GM23338 (cell line): ENCODE results near the gene ENTPD6. TPM values are rescaled to one million over a fixed set of nuclear protein-coding genes. Genes with fewer than 3 reads are reported as not detected.

Experiments used
- ATAC-seq: fragments of 200-7000 bp; cut with Tn5 transposase; 3 replicates; pipeline ENCODE4 v1.9.1; 2020
- DNase-seq: peaks from one replicate; pipeline ENCODE4 v3.0.0-alpha.2; 2015; ENCODE audit warnings: low spot score
- H2AFZ ChIP-seq: fragments of 200-600 bp; sonication (generic); 2 replicates; pipeline ENCODE4 v1.8.0; 2016; ENCODE audit warnings: antibody characterized with exemption, mild to moderate bottlenecking, moderate library complexity
- H3F3A ChIP-seq: fragments of 200-600 bp; sonication (generic); replicated peaks from 2 replicates; pipeline ENCODE4 v1.8.0; 2017; ENCODE audit warnings: antibody characterized with exemption, mixed run types, low read depth
- H3K27ac ChIP-seq: fragments of 200-600 bp; sonication (generic); 2 replicates; pipeline ENCODE4 v1.6.1; 2016; ENCODE audit warnings: low read depth
- H3K27me3 ChIP-seq: fragments of 200-600 bp; sonication (generic); 2 replicates; pipeline ENCODE4 v1.8.0; 2016; ENCODE audit warnings: mild to moderate bottlenecking, mixed run types, moderate library complexity; ENCODE audit not compliant: insufficient read depth
- H3K36me3 ChIP-seq: fragments of 200-600 bp; sonication (generic); 2 replicates; pipeline ENCODE4 v1.8.0; 2016; ENCODE audit warnings: mild to moderate bottlenecking; ENCODE audit not compliant: insufficient read depth
- H3K4me1 ChIP-seq: fragments of 200-600 bp; sonication (generic); 2 replicates; pipeline ENCODE4 v1.8.0; 2016; ENCODE audit warnings: mild to moderate bottlenecking, moderate library complexity; ENCODE audit not compliant: insufficient read depth
- H3K4me2 ChIP-seq: fragments of 200-600 bp; sonication (generic); 2 replicates; pipeline ENCODE4 v1.7.1; 2017; ENCODE audit warnings: mixed run types
- H3K4me3 ChIP-seq: fragments of 200-600 bp; sonication (generic); 2 replicates; pipeline ENCODE4 v1.6.1; 2016; ENCODE audit warnings: mixed run types
- H3K79me2 ChIP-seq: fragments of 200-600 bp; sonication (generic); replicated peaks from 2 replicates; pipeline ENCODE4 v1.8.0; 2017; ENCODE audit warnings: mild to moderate bottlenecking; ENCODE audit not compliant: insufficient read depth
- H3K9me2 ChIP-seq: fragments of 200-600 bp; sonication (generic); 2 replicates; pipeline ENCODE4 v1.8.0; 2017; ENCODE audit not compliant: insufficient read depth
- H4K20me1 ChIP-seq: fragments of 200-600 bp; sonication (generic); replicated peaks from 2 replicates; pipeline ENCODE4 v1.8.0; 2017; ENCODE audit warnings: mild to moderate bottlenecking; ENCODE audit not compliant: insufficient read depth
- H3K27ac Mint-ChIP-seq: 2 replicates; pipeline ENCODE4 v1.8.0; 2020; ENCODE audit warnings: inconsistent platforms, mild to moderate bottlenecking, moderate library complexity, mixed read lengths
- H3K27me3 Mint-ChIP-seq: 3 replicates; pipeline ENCODE4 v1.8.0; 2022; ENCODE audit warnings: low read depth, mild to moderate bottlenecking, moderate library complexity, mixed read lengths, inconsistent platforms; ENCODE audit not compliant: insufficient read depth, poor library complexity
- H3K36me3 Mint-ChIP-seq: 3 replicates; pipeline ENCODE4 v1.8.0; 2021; ENCODE audit warnings: low read depth, mild to moderate bottlenecking, inconsistent platforms, moderate library complexity, mixed read lengths
- H3K4me1 Mint-ChIP-seq: 3 replicates; pipeline ENCODE4 v1.8.0; 2020; ENCODE audit warnings: mild to moderate bottlenecking, inconsistent platforms, mixed read lengths
- H3K4me3 Mint-ChIP-seq: 3 replicates; pipeline ENCODE4 v1.8.0; 2021; ENCODE audit warnings: moderate library complexity, mild to moderate bottlenecking, inconsistent platforms, mixed read lengths
- H3K9me3 Mint-ChIP-seq: 3 replicates; pipeline ENCODE4 v1.8.0; 2020; ENCODE audit warnings: moderate library complexity, mild to moderate bottlenecking, inconsistent platforms, mixed read lengths
- CREB1 ChIP-seq: fragments of 250-450 bp; sonication (Bioruptor Pico); IDR thresholded peaks from 2 replicates; pipeline ENCODE4 v1.5.0; 2020; ENCODE audit warnings: low read depth, mild to moderate bottlenecking, moderate library complexity
- ETS1 ChIP-seq: IDR thresholded peaks from 2 replicates; pipeline ENCODE4 v1.6.1; 2016; ENCODE audit warnings: antibody characterized with exemption
- EZH2 ChIP-seq: fragments of 200-600 bp; sonication (generic); IDR thresholded peaks from one replicate; pipeline ENCODE4 v1.8.0; 2017; ENCODE audit warnings: antibody characterized with exemption, mild to moderate bottlenecking, low read depth; ENCODE audit not compliant: unreplicated experiment
- EZH2phosphoT487 ChIP-seq: fragments of 200-600 bp; sonication (generic); IDR thresholded peaks from one replicate; pipeline ENCODE4 v1.8.1; 2018; ENCODE audit warnings: antibody characterized with exemption; ENCODE audit not compliant: unreplicated experiment
- JUNB ChIP-seq: IDR thresholded peaks from one replicate; pipeline ENCODE4 v1.6.1; 2016; ENCODE audit warnings: antibody characterized with exemption; ENCODE audit not compliant: unreplicated experiment
- NANOG ChIP-seq: IDR thresholded peaks from 2 replicates; pipeline ENCODE4 v1.6.1; 2016; ENCODE audit warnings: antibody characterized with exemption, borderline replicate concordance
- POLR2AphosphoS5 ChIP-seq: IDR thresholded peaks from 2 replicates; pipeline ENCODE4 v1.6.1; 2016; ENCODE audit warnings: antibody characterized with exemption, low read depth
- REST ChIP-seq: IDR thresholded peaks from one replicate; pipeline ENCODE4 v1.6.1; 2018; ENCODE audit warnings: antibody characterized with exemption; ENCODE audit not compliant: unreplicated experiment
- STAT1 ChIP-seq: IDR thresholded peaks from one replicate; pipeline ENCODE4 v1.6.1; 2016; ENCODE audit warnings: antibody characterized with exemption; ENCODE audit not compliant: unreplicated experiment
- ZNF114 ChIP-seq: fragments of 250-450 bp; sonication (Bioruptor Pico); IDR thresholded peaks from 2 replicates; pipeline ENCODE4 v1.5.0; 2020; ENCODE audit warnings: mild to moderate bottlenecking, moderate library complexity
- ZNF331 ChIP-seq: fragments of 250-450 bp; sonication (Bioruptor Pico); IDR thresholded peaks from 2 replicates; pipeline ENCODE4 v1.5.0; 2020; ENCODE audit warnings: low read depth, mild to moderate bottlenecking, moderate library complexity
- polyA plus RNA-seq: library from polyadenylated mRNA; unstranded; fragments of >200 nt; fragmentation: Nextera tagmentation; extraction: Ambion mirVana; gene quantifications from 2 replicates; pipeline ENCODE4 v1.2.1, GENCODE V29; 2016
- total RNA-seq: library from RNA; depleted of rRNA; stranded (reverse); fragments of >200 nt; shearing (Covaris generic); gene quantifications from 2 replicates; pipeline ENCODE4 v1.2.3, GENCODE V29; 2014
- TF ChIP-seq, protein P1 (sequence below), 2 experiments: fragments of 200-600 bp in 1 of 2; sonication (generic) in 1 of 2; conservative IDR thresholded peaks; 2 replicates each; pipeline versions ENCODE4 v1.5.1 to v1.6.1; 2016 to 2017; ENCODE audit warnings: antibody characterized with exemption in 2 of 2, low read depth in 2 of 2, mild to moderate bottlenecking in 2 of 2, moderate library complexity in 1 of 2
- TF ChIP-seq, protein P2 (sequence below): fragments of 250-450 bp; sonication (Bioruptor Pico); IDR thresholded peaks from 2 replicates; pipeline ENCODE4 v1.5.0; 2020; ENCODE audit warnings: mild to moderate bottlenecking, moderate library complexity

The ENTPD6 gene
- total and polyA plus RNA-seq, 2 experiments from 2014 or later, result 19.3 to 45.9 TPM

DNA sequence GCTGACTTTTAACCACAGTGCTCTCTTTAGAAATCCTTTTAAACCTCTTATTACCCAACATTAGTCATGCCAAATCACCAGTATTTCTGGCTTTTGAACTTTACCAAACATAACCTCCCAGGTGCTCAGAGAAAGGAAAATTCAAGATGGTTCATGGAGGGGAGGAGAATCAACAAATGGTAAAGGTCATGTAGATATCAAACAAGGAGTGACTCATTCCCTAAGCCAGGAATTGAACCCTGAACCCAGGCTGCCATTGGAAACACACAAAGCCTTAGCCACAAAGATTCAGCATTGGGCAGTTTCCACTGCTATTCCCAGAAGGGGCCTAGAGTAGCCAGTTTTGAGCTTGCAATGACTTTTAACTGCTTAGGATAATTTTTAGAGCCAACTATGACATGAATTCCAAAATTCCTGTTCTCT is 21.6 kb upstream of the ENTPD6 start:
- no peak for ATAC-seq
- Histone ChIP-seq H3K27ac (no peak overlapping the region), H3K4me2 (no peak overlapping the region), H3K27me3 (no peaks in the 10 kb centered on the region), H3F3A (no peaks in the 10 kb centered on the region), H3K4me1 (no peaks in the 10 kb centered on the region), H3K9me2 (no peaks in the 10 kb centered on the region), H3K36me3 (no peaks in the 10 kb centered on the region), H4K20me1 (no peaks in the 10 kb centered on the region), H3K4me3 (no peak overlapping the region), H2AFZ (no peak overlapping the region), H3K79me2 (no peaks in the 10 kb centered on the region)
- no peak for TF ChIP-seq REST
- TF ChIP-seq NANOG, result no peak
- no peak for TF ChIP-seq JUNB
- no peak for TF ChIP-seq ETS1
- TF ChIP-seq, protein P1, sequence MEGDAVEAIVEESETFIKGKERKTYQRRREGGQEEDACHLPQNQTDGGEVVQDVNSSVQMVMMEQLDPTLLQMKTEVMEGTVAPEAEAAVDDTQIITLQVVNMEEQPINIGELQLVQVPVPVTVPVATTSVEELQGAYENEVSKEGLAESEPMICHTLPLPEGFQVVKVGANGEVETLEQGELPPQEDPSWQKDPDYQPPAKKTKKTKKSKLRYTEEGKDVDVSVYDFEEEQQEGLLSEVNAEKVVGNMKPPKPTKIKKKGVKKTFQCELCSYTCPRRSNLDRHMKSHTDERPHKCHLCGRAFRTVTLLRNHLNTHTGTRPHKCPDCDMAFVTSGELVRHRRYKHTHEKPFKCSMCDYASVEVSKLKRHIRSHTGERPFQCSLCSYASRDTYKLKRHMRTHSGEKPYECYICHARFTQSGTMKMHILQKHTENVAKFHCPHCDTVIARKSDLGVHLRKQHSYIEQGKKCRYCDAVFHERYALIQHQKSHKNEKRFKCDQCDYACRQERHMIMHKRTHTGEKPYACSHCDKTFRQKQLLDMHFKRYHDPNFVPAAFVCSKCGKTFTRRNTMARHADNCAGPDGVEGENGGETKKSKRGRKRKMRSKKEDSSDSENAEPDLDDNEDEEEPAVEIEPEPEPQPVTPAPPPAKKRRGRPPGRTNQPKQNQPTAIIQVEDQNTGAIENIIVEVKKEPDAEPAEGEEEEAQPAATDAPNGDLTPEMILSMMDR (conservative IDR thresholded peaks at IDR 0.05; ENCODE audit: low read depth in 2 of 2), result no peak
- no peak for TF ChIP-seq STAT1
- TF ChIP-seq, protein P2, sequence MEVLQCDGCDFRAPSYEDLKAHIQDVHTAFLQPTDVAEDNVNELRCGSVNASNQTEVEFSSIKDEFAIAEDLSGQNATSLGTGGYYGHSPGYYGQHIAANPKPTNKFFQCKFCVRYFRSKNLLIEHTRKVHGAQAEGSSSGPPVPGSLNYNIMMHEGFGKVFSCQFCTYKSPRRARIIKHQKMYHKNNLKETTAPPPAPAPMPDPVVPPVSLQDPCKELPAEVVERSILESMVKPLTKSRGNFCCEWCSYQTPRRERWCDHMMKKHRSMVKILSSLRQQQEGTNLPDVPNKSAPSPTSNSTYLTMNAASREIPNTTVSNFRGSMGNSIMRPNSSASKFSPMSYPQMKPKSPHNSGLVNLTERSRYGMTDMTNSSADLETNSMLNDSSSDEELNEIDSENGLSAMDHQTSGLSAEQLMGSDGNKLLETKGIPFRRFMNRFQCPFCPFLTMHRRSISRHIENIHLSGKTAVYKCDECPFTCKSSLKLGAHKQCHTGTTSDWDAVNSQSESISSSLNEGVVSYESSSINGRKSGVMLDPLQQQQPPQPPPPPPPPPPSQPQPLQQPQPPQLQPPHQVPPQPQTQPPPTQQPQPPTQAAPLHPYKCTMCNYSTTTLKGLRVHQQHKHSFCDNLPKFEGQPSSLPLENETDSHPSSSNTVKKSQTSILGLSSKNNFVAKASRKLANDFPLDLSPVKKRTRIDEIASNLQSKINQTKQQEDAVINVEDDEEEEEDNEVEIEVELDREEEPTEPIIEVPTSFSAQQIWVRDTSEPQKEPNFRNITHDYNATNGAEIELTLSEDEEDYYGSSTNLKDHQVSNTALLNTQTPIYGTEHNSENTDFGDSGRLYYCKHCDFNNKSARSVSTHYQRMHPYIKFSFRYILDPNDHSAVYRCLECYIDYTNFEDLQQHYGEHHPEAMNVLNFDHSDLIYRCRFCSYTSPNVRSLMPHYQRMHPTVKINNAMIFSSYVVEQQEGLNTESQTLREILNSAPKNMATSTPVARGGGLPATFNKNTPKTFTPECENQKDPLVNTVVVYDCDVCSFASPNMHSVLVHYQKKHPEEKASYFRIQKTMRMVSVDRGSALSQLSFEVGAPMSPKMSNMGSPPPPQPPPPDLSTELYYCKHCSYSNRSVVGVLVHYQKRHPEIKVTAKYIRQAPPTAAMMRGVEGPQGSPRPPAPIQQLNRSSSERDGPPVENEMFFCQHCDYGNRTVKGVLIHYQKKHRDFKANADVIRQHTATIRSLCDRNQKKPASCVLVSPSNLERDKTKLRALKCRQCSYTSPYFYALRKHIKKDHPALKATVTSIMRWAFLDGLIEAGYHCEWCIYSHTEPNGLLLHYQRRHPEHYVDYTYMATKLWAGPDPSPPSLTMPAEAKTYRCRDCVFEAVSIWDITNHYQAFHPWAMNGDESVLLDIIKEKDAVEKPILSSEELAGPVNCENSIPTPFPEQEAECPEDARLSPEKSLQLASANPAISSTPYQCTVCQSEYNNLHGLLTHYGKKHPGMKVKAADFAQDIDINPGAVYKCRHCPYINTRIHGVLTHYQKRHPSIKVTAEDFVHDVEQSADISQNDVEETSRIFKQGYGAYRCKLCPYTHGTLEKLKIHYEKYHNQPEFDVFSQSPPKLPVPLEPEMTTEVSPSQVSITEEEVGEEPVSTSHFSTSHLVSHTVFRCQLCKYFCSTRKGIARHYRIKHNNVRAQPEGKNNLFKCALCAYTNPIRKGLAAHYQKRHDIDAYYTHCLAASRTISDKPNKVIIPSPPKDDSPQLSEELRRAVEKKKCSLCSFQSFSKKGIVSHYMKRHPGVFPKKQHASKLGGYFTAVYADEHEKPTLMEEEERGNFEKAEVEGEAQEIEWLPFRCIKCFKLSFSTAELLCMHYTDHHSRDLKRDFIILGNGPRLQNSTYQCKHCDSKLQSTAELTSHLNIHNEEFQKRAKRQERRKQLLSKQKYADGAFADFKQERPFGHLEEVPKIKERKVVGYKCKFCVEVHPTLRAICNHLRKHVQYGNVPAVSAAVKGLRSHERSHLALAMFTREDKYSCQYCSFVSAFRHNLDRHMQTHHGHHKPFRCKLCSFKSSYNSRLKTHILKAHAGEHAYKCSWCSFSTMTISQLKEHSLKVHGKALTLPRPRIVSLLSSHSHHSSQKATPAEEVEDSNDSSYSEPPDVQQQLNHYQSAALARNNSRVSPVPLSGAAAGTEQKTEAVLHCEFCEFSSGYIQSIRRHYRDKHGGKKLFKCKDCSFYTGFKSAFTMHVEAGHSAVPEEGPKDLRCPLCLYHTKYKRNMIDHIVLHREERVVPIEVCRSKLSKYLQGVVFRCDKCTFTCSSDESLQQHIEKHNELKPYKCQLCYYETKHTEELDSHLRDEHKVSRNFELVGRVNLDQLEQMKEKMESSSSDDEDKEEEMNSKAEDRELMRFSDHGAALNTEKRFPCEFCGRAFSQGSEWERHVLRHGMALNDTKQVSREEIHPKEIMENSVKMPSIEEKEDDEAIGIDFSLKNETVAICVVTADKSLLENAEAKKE (CRISPR knock-in tag), result no peak
- TF ChIP-seq ZNF114, result no peak
- no peak for TF ChIP-seq ZNF331 (CRISPR knock-in tag)
- no peak for TF ChIP-seq CREB1
- no peak for TF ChIP-seq POLR2AphosphoS5
- TF ChIP-seq EZH2, result no peak
- no peak for TF ChIP-seq EZH2phosphoT487
- H3K4me3 Mint-ChIP-seq, result no peak overlapping the region
- no peak overlapping the region for H3K27ac Mint-ChIP-seq
- no peaks in the 10 kb centered on the region for H3K36me3 Mint-ChIP-seq
- H3K9me3 Mint-ChIP-seq, result peaks cover 15% of the 10 kb centered on the region; the same call in 2 of the 3 replicates
- H3K4me1 Mint-ChIP-seq, result no peaks in the 10 kb centered on the region
- DNase-seq, result no peak
- H3K27me3 Mint-ChIP-seq, result peaks cover 5% of the 10 kb centered on the region
